ENCODE results near the gene PALLD.

Gene PALLD

GRCh38 chr4:168884251-168885124 is 387.6 kb downstream of the PALLD start:
- H3K4me2 ChIP-seq (ENCODE audit: insufficient read depth, low read length) = no peak overlapping the region
- no peak overlapping the region for H3K9ac ChIP-seq (ENCODE audit: low read depth, low read length)
- no peak overlapping the region for H3K27ac ChIP-seq (ENCODE audit: low read length)
- no peak overlapping the region for H3K4me3 ChIP-seq (ENCODE audit: low read depth in 1 of 2, low read length in 2 of 2)
- DNase-seq (no peak), ATAC-seq (ENCODE audit: insufficient read depth, low read depth) (no peak)
- H3K9me3 ChIP-seq (ENCODE audit: insufficient read depth, low read length, severe bottlenecking) = no peaks in the 10 kb centered on the region
- H2AFZ ChIP-seq (ENCODE audit: low read depth, low read length) = no peak overlapping the region
- TF ChIP-seq EZH2 (IDR thresholded peaks at IDR 0.05; ENCODE audit: borderline replicate concordance, low read depth, low read length, severe bottlenecking) (no peak), CTCF (IDR thresholded peaks at IDR 0.05; ENCODE audit: borderline replicate concordance, extremely low read depth, low read length, poor library complexity, severe bottlenecking) (no peak)
- no peaks in the 10 kb centered on the region for H3K4me1 ChIP-seq (ENCODE audit: insufficient read depth, low read length)
- no peaks in the 10 kb centered on the region for H3K79me2 ChIP-seq (ENCODE audit: insufficient read depth, low read length)
- H3K27me3 ChIP-seq (ENCODE audit: insufficient read depth, low read length, poor library complexity) = no peaks in the 10 kb centered on the region
- no peaks in the 10 kb centered on the region for H3K36me3 ChIP-seq (ENCODE audit: insufficient read depth, low read length)
- no peaks in the 10 kb centered on the region for H4K20me1 ChIP-seq (ENCODE audit: insufficient read depth, low read length)

- H4K20me1 ChIP-seq (ENCODE audit: insufficient read depth, low read length) = no peaks in the 10 kb centered on the region
- H3K4me3 ChIP-seq (ENCODE audit: low read depth in 1 of 2, low read length in 2 of 2) = no peak overlapping the region
- H3K27me3 ChIP-seq (ENCODE audit: insufficient read depth, low read length, poor library complexity) = no peaks in the 10 kb centered on the region
- H3K9me3 ChIP-seq (ENCODE audit: insufficient read depth, low read length, severe bottlenecking) = no peaks in the 10 kb centered on the region
- TF ChIP-seq CTCF (IDR thresholded peaks at IDR 0.05; ENCODE audit: borderline replicate concordance, extremely low read depth, low read length, poor library complexity, severe bottlenecking) (no peak), EZH2 (IDR thresholded peaks at IDR 0.05; ENCODE audit: borderline replicate concordance, low read depth, low read length, severe bottlenecking) (no peak)
- H3K4me2 ChIP-seq (ENCODE audit: insufficient read depth, low read length) = no peak overlapping the region
- no peak overlapping the region for H2AFZ ChIP-seq (ENCODE audit: low read depth, low read length)
- H3K36me3 ChIP-seq (ENCODE audit: insufficient read depth, low read length) = no peaks in the 10 kb centered on the region
- no peak overlapping the region for H3K9ac ChIP-seq (ENCODE audit: low read depth, low read length)
- no peaks in the 10 kb centered on the region for H3K79me2 ChIP-seq (ENCODE audit: insufficient read depth, low read length)
- H3K27ac ChIP-seq (ENCODE audit: low read length) = no peak overlapping the region
- ATAC-seq (ENCODE audit: insufficient read depth, low read depth) = no peak
- no peaks in the 10 kb centered on the region for H3K4me1 ChIP-seq (ENCODE audit: insufficient read depth, low read length)
- DNase-seq = no peak
Measured at GRCh38 chr4:168885400-168885799, 388.5 kb downstream of the PALLD start.

GRCh38 chr4:168886351-168886750 is 389.5 kb downstream of the PALLD start:
- Histone ChIP-seq H3K79me2 (ENCODE audit: insufficient read depth, low read length) (no peaks in the 10 kb centered on the region), H3K27ac (ENCODE audit: low read length) (no peak overlapping the region), H3K4me3 (ENCODE audit: low read depth in 1 of 2, low read length in 2 of 2) (no peak overlapping the region), H2AFZ (ENCODE audit: low read depth, low read length) (no peak overlapping the region), H3K9me3 (ENCODE audit: insufficient read depth, low read length, severe bottlenecking) (no peaks in the 10 kb centered on the region), H3K9ac (ENCODE audit: low read depth, low read length) (no peak overlapping the region), H3K36me3 (ENCODE audit: insufficient read depth, low read length) (no peaks in the 10 kb centered on the region), H3K4me1 (ENCODE audit: insufficient read depth, low read length) (no peaks in the 10 kb centered on the region), H3K27me3 (ENCODE audit: insufficient read depth, low read length, poor library complexity) (no peaks in the 10 kb centered on the region), H4K20me1 (ENCODE audit: insufficient read depth, low read length) (no peaks in the 10 kb centered on the region), H3K4me2 (ENCODE audit: insufficient read depth, low read length) (no peak overlapping the region)
- ATAC-seq (ENCODE audit: insufficient read depth, low read depth) (no peak), DNase-seq (no peak)
- TF ChIP-seq EZH2 (IDR thresholded peaks at IDR 0.05; ENCODE audit: borderline replicate concordance, low read depth, low read length, severe bottlenecking) (no peak), CTCF (IDR thresholded peaks at IDR 0.05; ENCODE audit: borderline replicate concordance, extremely low read depth, low read length, poor library complexity, severe bottlenecking) (no peak)
